Measurements from ENCODE around the gene VPS11.

VPS11 gene

DNA sequence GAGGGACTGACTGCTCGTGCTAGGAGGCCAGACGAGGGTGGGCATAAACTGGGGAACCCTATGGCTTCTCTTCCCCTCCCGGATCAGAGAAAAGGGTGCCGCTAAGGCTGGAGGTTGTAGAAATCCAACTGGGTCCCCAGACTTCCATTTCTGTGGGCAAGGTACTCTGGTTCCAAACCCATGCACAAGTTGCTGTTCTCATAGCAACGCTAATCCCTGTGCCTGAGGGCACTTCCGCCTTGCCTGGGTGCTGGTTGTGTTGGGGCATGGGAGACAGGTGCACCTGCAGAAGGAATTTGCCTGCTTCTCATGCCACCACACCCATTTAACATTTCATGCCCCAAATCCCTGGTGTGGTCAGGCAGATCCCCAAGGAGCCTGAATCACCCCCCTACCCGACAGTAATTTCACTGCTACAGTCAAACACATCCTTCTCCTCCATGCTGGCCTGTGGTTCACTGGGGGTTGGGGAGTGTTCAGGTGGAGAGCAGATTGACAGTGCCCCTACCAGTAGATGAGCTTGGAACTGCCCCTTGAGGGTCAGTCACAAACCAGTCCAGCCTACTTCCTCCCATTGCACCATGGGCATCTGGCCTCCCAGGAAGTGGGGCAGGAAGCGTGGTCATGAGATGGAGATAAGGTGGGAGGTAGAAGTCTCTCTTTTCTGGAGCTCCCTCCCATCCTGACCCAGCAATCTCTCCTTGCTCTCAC, 40.7 kb downstream of the VPS11 start:
- Histone ChIP-seq H3K4me1 (ENCODE audit: insufficient read depth, low read length, poor library complexity, severe bottlenecking) (peaks cover 31% of the 10 kb centered on the region), H3K4me2 (ENCODE audit: low read depth, low read length, poor library complexity, severe bottlenecking) (peak overlapping the region; percentile 100), H3K9ac (ENCODE audit: low read depth, low read length, poor library complexity, severe bottlenecking) (peak overlapping the region; percentile 92), H3K9me2 (replicated peaks; ENCODE audit: low read depth, low read length) (no peaks in the 10 kb centered on the region), H3K4me3 (ENCODE audit: low read length, poor library complexity, severe bottlenecking) (peak overlapping the region; percentile 80), H3K36me3 (ENCODE audit: insufficient read depth, low read length) (peaks cover 4% of the 10 kb centered on the region; the same call in 1 of the 2 replicates), H3F3A (ENCODE audit: low read depth) (no peaks in the 10 kb centered on the region), H2AFZ (ENCODE audit: low read length) (0 out of 2 replicates have a peak overlapping the region, but pooled peaks have one; percentile 25), H3K27me3 (ENCODE audit: insufficient read depth, low read length, poor library complexity, severe bottlenecking) (no peaks in the 10 kb centered on the region), H3K9me3 (ENCODE audit: insufficient read depth, low read depth, low read length) (no peaks in the 10 kb centered on the region), H4K20me1 (ENCODE audit: insufficient read depth, low read length, poor library complexity, severe bottlenecking) (no peaks in the 10 kb centered on the region), H3K79me2 (ENCODE audit: insufficient read depth, low read length) (peaks cover 35% of the 10 kb centered on the region)
- TF ChIP-seq EZH2phosphoT487 (IDR thresholded peaks at IDR 0.05; ENCODE audit: borderline replicate concordance): no peak
- TF ChIP-seq, protein P1, sequence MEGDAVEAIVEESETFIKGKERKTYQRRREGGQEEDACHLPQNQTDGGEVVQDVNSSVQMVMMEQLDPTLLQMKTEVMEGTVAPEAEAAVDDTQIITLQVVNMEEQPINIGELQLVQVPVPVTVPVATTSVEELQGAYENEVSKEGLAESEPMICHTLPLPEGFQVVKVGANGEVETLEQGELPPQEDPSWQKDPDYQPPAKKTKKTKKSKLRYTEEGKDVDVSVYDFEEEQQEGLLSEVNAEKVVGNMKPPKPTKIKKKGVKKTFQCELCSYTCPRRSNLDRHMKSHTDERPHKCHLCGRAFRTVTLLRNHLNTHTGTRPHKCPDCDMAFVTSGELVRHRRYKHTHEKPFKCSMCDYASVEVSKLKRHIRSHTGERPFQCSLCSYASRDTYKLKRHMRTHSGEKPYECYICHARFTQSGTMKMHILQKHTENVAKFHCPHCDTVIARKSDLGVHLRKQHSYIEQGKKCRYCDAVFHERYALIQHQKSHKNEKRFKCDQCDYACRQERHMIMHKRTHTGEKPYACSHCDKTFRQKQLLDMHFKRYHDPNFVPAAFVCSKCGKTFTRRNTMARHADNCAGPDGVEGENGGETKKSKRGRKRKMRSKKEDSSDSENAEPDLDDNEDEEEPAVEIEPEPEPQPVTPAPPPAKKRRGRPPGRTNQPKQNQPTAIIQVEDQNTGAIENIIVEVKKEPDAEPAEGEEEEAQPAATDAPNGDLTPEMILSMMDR (conservative IDR thresholded peaks at IDR 0.05; ENCODE audit: low read length): no peak

DNA sequence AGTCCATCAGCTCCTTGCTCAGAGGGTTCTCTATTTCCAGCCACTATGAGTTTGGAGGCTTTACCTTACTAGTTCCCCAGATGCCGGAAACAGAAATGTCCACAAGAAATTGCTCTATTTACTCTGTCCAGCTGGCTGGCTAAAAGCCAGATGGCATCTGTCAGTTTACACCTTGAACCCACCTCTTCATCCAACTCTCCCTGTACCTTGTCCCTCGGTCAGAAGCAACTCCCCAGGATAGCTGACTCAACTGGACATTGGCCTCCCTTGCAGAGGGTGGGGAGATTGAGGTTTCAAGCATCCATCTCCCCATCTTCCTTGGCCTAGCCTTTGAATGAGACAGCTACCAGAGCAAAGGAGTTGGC, 41.2 kb downstream of the VPS11 start:
- no peaks in the 10 kb centered on the region for H3F3A ChIP-seq (ENCODE audit: low read depth)
- no peaks in the 10 kb centered on the region for H3K9me2 ChIP-seq (replicated peaks; ENCODE audit: low read depth, low read length)
- H3K4me2 ChIP-seq (ENCODE audit: low read depth, low read length, poor library complexity, severe bottlenecking): peak overlapping the region; percentile 100
- no peak overlapping the region for H2AFZ ChIP-seq (ENCODE audit: low read length)
- H3K4me1 ChIP-seq (ENCODE audit: insufficient read depth, low read length, poor library complexity, severe bottlenecking): peaks cover 31% of the 10 kb centered on the region
- no peaks in the 10 kb centered on the region for H3K9me3 ChIP-seq (ENCODE audit: insufficient read depth, low read depth, low read length)
- TF ChIP-seq EZH2phosphoT487 (IDR thresholded peaks at IDR 0.05; ENCODE audit: borderline replicate concordance): no peak
- TF ChIP-seq, protein P1 (conservative IDR thresholded peaks at IDR 0.05; ENCODE audit: low read length): no peak
- H4K20me1 ChIP-seq (ENCODE audit: insufficient read depth, low read length, poor library complexity, severe bottlenecking): no peaks in the 10 kb centered on the region
- H3K4me3 ChIP-seq (ENCODE audit: low read length, poor library complexity, severe bottlenecking): peak overlapping the region; percentile 80
- peaks cover 35% of the 10 kb centered on the region for H3K79me2 ChIP-seq (ENCODE audit: insufficient read depth, low read length)
- H3K36me3 ChIP-seq (ENCODE audit: insufficient read depth, low read length): peaks cover 4% of the 10 kb centered on the region; the same call in 1 of the 2 replicates
- H3K9ac ChIP-seq (ENCODE audit: low read depth, low read length, poor library complexity, severe bottlenecking): peak overlapping the region; percentile 40
- H3K27me3 ChIP-seq (ENCODE audit: insufficient read depth, low read length, poor library complexity, severe bottlenecking): no peaks in the 10 kb centered on the region

DNA sequence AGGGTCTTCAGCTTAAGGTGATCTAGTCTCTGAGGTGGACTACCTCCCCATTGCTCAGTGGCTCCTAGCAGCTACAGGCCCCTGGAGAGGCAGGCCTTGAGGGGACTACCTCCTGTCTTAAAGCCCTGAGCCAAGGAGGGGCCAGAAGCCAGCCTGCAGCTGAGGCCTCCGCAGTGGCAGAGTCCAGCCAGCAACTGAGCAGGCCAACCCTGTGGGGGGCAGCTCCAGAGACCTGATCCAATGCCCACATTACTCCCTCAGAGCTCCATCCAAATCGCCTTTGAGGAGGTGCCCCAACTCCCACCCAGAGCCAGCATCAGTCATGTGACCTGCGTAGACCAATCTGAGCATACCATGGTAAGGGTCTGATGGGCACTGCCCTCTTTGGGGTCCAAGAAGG, 42.2 kb downstream of the VPS11 start:
- Histone ChIP-seq H2AFZ (ENCODE audit: low read length) (no peak overlapping the region), H3K4me1 (ENCODE audit: insufficient read depth, low read length, poor library complexity, severe bottlenecking) (peaks cover 31% of the 10 kb centered on the region), H3K27me3 (ENCODE audit: insufficient read depth, low read length, poor library complexity, severe bottlenecking) (no peaks in the 10 kb centered on the region), H3K4me2 (ENCODE audit: low read depth, low read length, poor library complexity, severe bottlenecking) (peak overlapping the region; percentile 100), H3K79me2 (ENCODE audit: insufficient read depth, low read length) (peaks cover 35% of the 10 kb centered on the region), H3K9ac (ENCODE audit: low read depth, low read length, poor library complexity, severe bottlenecking) (peak overlapping the region; percentile 40), H3F3A (ENCODE audit: low read depth) (no peaks in the 10 kb centered on the region), H3K9me3 (ENCODE audit: insufficient read depth, low read depth, low read length) (no peaks in the 10 kb centered on the region), H3K4me3 (ENCODE audit: low read length, poor library complexity, severe bottlenecking) (peak overlapping the region; percentile 80), H4K20me1 (ENCODE audit: insufficient read depth, low read length, poor library complexity, severe bottlenecking) (no peaks in the 10 kb centered on the region), H3K9me2 (replicated peaks; ENCODE audit: low read depth, low read length) (no peaks in the 10 kb centered on the region), H3K36me3 (ENCODE audit: insufficient read depth, low read length) (peaks cover 11% of the 10 kb centered on the region; the same call in 1 of the 2 replicates)
- TF ChIP-seq, protein P1 (conservative IDR thresholded peaks at IDR 0.05; ENCODE audit: low read length): no peak
- TF ChIP-seq EZH2phosphoT487 (IDR thresholded peaks at IDR 0.05; ENCODE audit: borderline replicate concordance): no peak
